ENCODE measurements around the gene CA5A. TPM values are rescaled to one million over a fixed set of nuclear protein-coding genes. Genes with fewer than 3 reads are reported as not detected.

Gene CA5A
- total and polyA plus RNA-seq, 2 of the 13 experiments (the other 11 are each of a cell fraction or from before 2014, with no cell fraction given) = 66.8 to 106 TPM

GRCh38 chr16:87936375-87937230, at the start of gene CA5A (continued):
- no peak for TF ChIP-seq MLXIP (CRISPR knock-in tag; IDR thresholded peaks at IDR 0.05; ENCODE audit: borderline replicate concordance)
- peak; percentile 90 for TF ChIP-seq ZNF329 (CRISPR knock-in tag; IDR thresholded peaks at IDR 0.05; ENCODE audit: low read depth)
- no peak for TF ChIP-seq ZXDC (CRISPR knock-in tag; IDR thresholded peaks at IDR 0.05)
- peak; percentile 95 for TF ChIP-seq ZNF350 (CRISPR knock-in tag; IDR thresholded peaks at IDR 0.05; ENCODE audit: borderline replicate concordance, low read depth)
- peak; percentile 97 for TF ChIP-seq RXRB (CRISPR knock-in tag; IDR thresholded peaks at IDR 0.05; ENCODE audit: borderline replicate concordance)
- TF ChIP-seq MED1 (CRISPR knock-in tag; IDR thresholded peaks at IDR 0.05) = peak; percentile 97
- TF ChIP-seq ARID3A (IDR thresholded peaks at IDR 0.05; ENCODE audit: low read depth, low read length) = no peak
- no peak for TF ChIP-seq ZNF337 (CRISPR knock-in tag; IDR thresholded peaks at IDR 0.05; ENCODE audit: borderline replicate concordance, low read depth)
- peak; percentile 91 for TF ChIP-seq ZNF503 (CRISPR knock-in tag; IDR thresholded peaks at IDR 0.05)
- TF ChIP-seq NCOA1 (CRISPR knock-in tag; IDR thresholded peaks at IDR 0.05) = peak; percentile 80; the same call in 1 of the 2 replicates
- TF ChIP-seq ZBTB34 (CRISPR knock-in tag; IDR thresholded peaks at IDR 0.05) = peak; percentile 98
- TF ChIP-seq SALL1 (CRISPR knock-in tag; IDR thresholded peaks at IDR 0.05) = peak; percentile 98
- peak; percentile 81 for TF ChIP-seq MEIS2 (CRISPR knock-in tag; IDR thresholded peaks at IDR 0.05)
- TF ChIP-seq TOE1 (CRISPR knock-in tag; IDR thresholded peaks at IDR 0.05) = peak; percentile 92; the same call in 1 of the 2 replicates
- no peak for TF ChIP-seq ZNF367 (CRISPR knock-in tag; IDR thresholded peaks at IDR 0.05; ENCODE audit: borderline replicate concordance)
